GM23338 (cell line): ENCODE results near the gene GP2. TPM values are rescaled to one million over a fixed set of nuclear protein-coding genes. Genes with fewer than 3 reads are reported as not detected.

Experiments used
- ATAC-seq: fragments of 200-7000 bp; cut with Tn5 transposase; 3 replicates; pipeline ENCODE4 v1.9.1; 2020
- DNase-seq: peaks from one replicate; pipeline ENCODE4 v3.0.0-alpha.2; 2015; ENCODE audit warnings: low spot score
- H2AFZ ChIP-seq: fragments of 200-600 bp; sonication (generic); 2 replicates; pipeline ENCODE4 v1.8.0; 2016; ENCODE audit warnings: antibody characterized with exemption, mild to moderate bottlenecking, moderate library complexity
- H3F3A ChIP-seq: fragments of 200-600 bp; sonication (generic); replicated peaks from 2 replicates; pipeline ENCODE4 v1.8.0; 2017; ENCODE audit warnings: antibody characterized with exemption, mixed run types, low read depth
- H3K27ac ChIP-seq: fragments of 200-600 bp; sonication (generic); 2 replicates; pipeline ENCODE4 v1.6.1; 2016; ENCODE audit warnings: low read depth
- H3K27me3 ChIP-seq: fragments of 200-600 bp; sonication (generic); 2 replicates; pipeline ENCODE4 v1.8.0; 2016; ENCODE audit warnings: mild to moderate bottlenecking, mixed run types, moderate library complexity; ENCODE audit not compliant: insufficient read depth
- H3K36me3 ChIP-seq: fragments of 200-600 bp; sonication (generic); 2 replicates; pipeline ENCODE4 v1.8.0; 2016; ENCODE audit warnings: mild to moderate bottlenecking; ENCODE audit not compliant: insufficient read depth
- H3K4me1 ChIP-seq: fragments of 200-600 bp; sonication (generic); 2 replicates; pipeline ENCODE4 v1.8.0; 2016; ENCODE audit warnings: mild to moderate bottlenecking, moderate library complexity; ENCODE audit not compliant: insufficient read depth
- H3K4me2 ChIP-seq: fragments of 200-600 bp; sonication (generic); 2 replicates; pipeline ENCODE4 v1.7.1; 2017; ENCODE audit warnings: mixed run types
- H3K4me3 ChIP-seq: fragments of 200-600 bp; sonication (generic); 2 replicates; pipeline ENCODE4 v1.6.1; 2016; ENCODE audit warnings: mixed run types
- H3K79me2 ChIP-seq: fragments of 200-600 bp; sonication (generic); replicated peaks from 2 replicates; pipeline ENCODE4 v1.8.0; 2017; ENCODE audit warnings: mild to moderate bottlenecking; ENCODE audit not compliant: insufficient read depth
- H3K9me2 ChIP-seq: fragments of 200-600 bp; sonication (generic); 2 replicates; pipeline ENCODE4 v1.8.0; 2017; ENCODE audit not compliant: insufficient read depth
- H4K20me1 ChIP-seq: fragments of 200-600 bp; sonication (generic); replicated peaks from 2 replicates; pipeline ENCODE4 v1.8.0; 2017; ENCODE audit warnings: mild to moderate bottlenecking; ENCODE audit not compliant: insufficient read depth
- H3K27ac Mint-ChIP-seq: 2 replicates; pipeline ENCODE4 v1.8.0; 2020; ENCODE audit warnings: inconsistent platforms, mild to moderate bottlenecking, moderate library complexity, mixed read lengths
- H3K27me3 Mint-ChIP-seq: 3 replicates; pipeline ENCODE4 v1.8.0; 2022; ENCODE audit warnings: low read depth, mild to moderate bottlenecking, moderate library complexity, mixed read lengths, inconsistent platforms; ENCODE audit not compliant: insufficient read depth, poor library complexity
- H3K36me3 Mint-ChIP-seq: 3 replicates; pipeline ENCODE4 v1.8.0; 2021; ENCODE audit warnings: low read depth, mild to moderate bottlenecking, inconsistent platforms, moderate library complexity, mixed read lengths
- H3K4me1 Mint-ChIP-seq: 3 replicates; pipeline ENCODE4 v1.8.0; 2020; ENCODE audit warnings: mild to moderate bottlenecking, inconsistent platforms, mixed read lengths
- H3K4me3 Mint-ChIP-seq: 3 replicates; pipeline ENCODE4 v1.8.0; 2021; ENCODE audit warnings: moderate library complexity, mild to moderate bottlenecking, inconsistent platforms, mixed read lengths
- H3K9me3 Mint-ChIP-seq: 3 replicates; pipeline ENCODE4 v1.8.0; 2020; ENCODE audit warnings: moderate library complexity, mild to moderate bottlenecking, inconsistent platforms, mixed read lengths
- CREB1 ChIP-seq: fragments of 250-450 bp; sonication (Bioruptor Pico); IDR thresholded peaks from 2 replicates; pipeline ENCODE4 v1.5.0; 2020; ENCODE audit warnings: low read depth, mild to moderate bottlenecking, moderate library complexity
- EZH2 ChIP-seq: fragments of 200-600 bp; sonication (generic); IDR thresholded peaks from one replicate; pipeline ENCODE4 v1.8.0; 2017; ENCODE audit warnings: antibody characterized with exemption, mild to moderate bottlenecking, low read depth; ENCODE audit not compliant: unreplicated experiment
- EZH2phosphoT487 ChIP-seq: fragments of 200-600 bp; sonication (generic); IDR thresholded peaks from one replicate; pipeline ENCODE4 v1.8.1; 2018; ENCODE audit warnings: antibody characterized with exemption; ENCODE audit not compliant: unreplicated experiment
- JUNB ChIP-seq: IDR thresholded peaks from one replicate; pipeline ENCODE4 v1.6.1; 2016; ENCODE audit warnings: antibody characterized with exemption; ENCODE audit not compliant: unreplicated experiment
- NANOG ChIP-seq: IDR thresholded peaks from 2 replicates; pipeline ENCODE4 v1.6.1; 2016; ENCODE audit warnings: antibody characterized with exemption, borderline replicate concordance
- POLR2AphosphoS5 ChIP-seq: IDR thresholded peaks from 2 replicates; pipeline ENCODE4 v1.6.1; 2016; ENCODE audit warnings: antibody characterized with exemption, low read depth
- STAT1 ChIP-seq: IDR thresholded peaks from one replicate; pipeline ENCODE4 v1.6.1; 2016; ENCODE audit warnings: antibody characterized with exemption; ENCODE audit not compliant: unreplicated experiment
- ZNF114 ChIP-seq: fragments of 250-450 bp; sonication (Bioruptor Pico); IDR thresholded peaks from 2 replicates; pipeline ENCODE4 v1.5.0; 2020; ENCODE audit warnings: mild to moderate bottlenecking, moderate library complexity
- ZNF331 ChIP-seq: fragments of 250-450 bp; sonication (Bioruptor Pico); IDR thresholded peaks from 2 replicates; pipeline ENCODE4 v1.5.0; 2020; ENCODE audit warnings: low read depth, mild to moderate bottlenecking, moderate library complexity
- polyA plus RNA-seq: library from polyadenylated mRNA; unstranded; fragments of >200 nt; fragmentation: Nextera tagmentation; extraction: Ambion mirVana; gene quantifications from 2 replicates; pipeline ENCODE4 v1.2.1, GENCODE V29; 2016
- total RNA-seq: library from RNA; depleted of rRNA; stranded (reverse); fragments of >200 nt; shearing (Covaris generic); gene quantifications from 2 replicates; pipeline ENCODE4 v1.2.3, GENCODE V29; 2014
- TF ChIP-seq, protein P1 (sequence below): IDR thresholded peaks from 2 replicates; pipeline ENCODE4 v1.6.1; 2016; ENCODE audit warnings: antibody characterized with exemption
- TF ChIP-seq, protein P2 (sequence below): IDR thresholded peaks from one replicate; pipeline ENCODE4 v1.6.1; 2018; ENCODE audit warnings: antibody characterized with exemption; ENCODE audit not compliant: unreplicated experiment
- TF ChIP-seq, protein P3 (sequence below), 2 experiments: fragments of 200-600 bp in 1 of 2; sonication (generic) in 1 of 2; conservative IDR thresholded peaks; 2 replicates each; pipeline versions ENCODE4 v1.5.1 to v1.6.1; 2016 to 2017; ENCODE audit warnings: antibody characterized with exemption in 2 of 2, low read depth in 2 of 2, mild to moderate bottlenecking in 2 of 2, moderate library complexity in 1 of 2
- TF ChIP-seq, protein P4 (sequence below): fragments of 250-450 bp; sonication (Bioruptor Pico); IDR thresholded peaks from 2 replicates; pipeline ENCODE4 v1.5.0; 2020; ENCODE audit warnings: mild to moderate bottlenecking, moderate library complexity

GP2 gene
- total and polyA plus RNA-seq, 2 experiments from 2014 or later, result not detected

DNA sequence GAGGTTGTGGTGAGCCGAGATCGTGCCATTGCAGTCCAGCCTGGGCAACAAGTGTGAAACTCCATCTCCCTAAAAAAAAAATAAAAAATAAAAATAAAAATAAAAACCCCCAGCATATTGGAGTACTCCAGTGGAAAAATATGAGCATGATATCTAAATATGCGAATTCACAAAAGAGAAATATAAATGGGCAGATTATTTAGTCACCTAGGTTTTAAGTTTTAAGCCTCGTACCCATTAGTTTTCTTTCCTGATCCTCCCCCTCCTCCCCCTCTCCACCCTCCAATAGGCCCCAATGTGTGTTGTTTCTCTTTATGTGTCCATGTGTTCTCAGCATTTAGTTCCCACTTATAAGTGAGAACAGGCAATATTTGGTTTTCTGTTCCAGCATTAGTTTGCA lies 62.3 kb downstream of the GP2 start:
- H3K27ac ChIP-seq, result no peak overlapping the region
- H3K79me2 ChIP-seq, result no peaks in the 10 kb centered on the region
- no peaks in the 10 kb centered on the region for H3K36me3 ChIP-seq
- TF ChIP-seq, protein P1, sequence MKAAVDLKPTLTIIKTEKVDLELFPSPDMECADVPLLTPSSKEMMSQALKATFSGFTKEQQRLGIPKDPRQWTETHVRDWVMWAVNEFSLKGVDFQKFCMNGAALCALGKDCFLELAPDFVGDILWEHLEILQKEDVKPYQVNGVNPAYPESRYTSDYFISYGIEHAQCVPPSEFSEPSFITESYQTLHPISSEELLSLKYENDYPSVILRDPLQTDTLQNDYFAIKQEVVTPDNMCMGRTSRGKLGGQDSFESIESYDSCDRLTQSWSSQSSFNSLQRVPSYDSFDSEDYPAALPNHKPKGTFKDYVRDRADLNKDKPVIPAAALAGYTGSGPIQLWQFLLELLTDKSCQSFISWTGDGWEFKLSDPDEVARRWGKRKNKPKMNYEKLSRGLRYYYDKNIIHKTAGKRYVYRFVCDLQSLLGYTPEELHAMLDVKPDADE, result no peak
- TF ChIP-seq, protein P2, sequence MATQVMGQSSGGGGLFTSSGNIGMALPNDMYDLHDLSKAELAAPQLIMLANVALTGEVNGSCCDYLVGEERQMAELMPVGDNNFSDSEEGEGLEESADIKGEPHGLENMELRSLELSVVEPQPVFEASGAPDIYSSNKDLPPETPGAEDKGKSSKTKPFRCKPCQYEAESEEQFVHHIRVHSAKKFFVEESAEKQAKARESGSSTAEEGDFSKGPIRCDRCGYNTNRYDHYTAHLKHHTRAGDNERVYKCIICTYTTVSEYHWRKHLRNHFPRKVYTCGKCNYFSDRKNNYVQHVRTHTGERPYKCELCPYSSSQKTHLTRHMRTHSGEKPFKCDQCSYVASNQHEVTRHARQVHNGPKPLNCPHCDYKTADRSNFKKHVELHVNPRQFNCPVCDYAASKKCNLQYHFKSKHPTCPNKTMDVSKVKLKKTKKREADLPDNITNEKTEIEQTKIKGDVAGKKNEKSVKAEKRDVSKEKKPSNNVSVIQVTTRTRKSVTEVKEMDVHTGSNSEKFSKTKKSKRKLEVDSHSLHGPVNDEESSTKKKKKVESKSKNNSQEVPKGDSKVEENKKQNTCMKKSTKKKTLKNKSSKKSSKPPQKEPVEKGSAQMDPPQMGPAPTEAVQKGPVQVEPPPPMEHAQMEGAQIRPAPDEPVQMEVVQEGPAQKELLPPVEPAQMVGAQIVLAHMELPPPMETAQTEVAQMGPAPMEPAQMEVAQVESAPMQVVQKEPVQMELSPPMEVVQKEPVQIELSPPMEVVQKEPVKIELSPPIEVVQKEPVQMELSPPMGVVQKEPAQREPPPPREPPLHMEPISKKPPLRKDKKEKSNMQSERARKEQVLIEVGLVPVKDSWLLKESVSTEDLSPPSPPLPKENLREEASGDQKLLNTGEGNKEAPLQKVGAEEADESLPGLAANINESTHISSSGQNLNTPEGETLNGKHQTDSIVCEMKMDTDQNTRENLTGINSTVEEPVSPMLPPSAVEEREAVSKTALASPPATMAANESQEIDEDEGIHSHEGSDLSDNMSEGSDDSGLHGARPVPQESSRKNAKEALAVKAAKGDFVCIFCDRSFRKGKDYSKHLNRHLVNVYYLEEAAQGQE, result no peak
- TF ChIP-seq ZNF114 (no peak), CREB1 (CRISPR knock-in tag) (no peak), EZH2 (no peak), EZH2phosphoT487 (no peak), POLR2AphosphoS5 (no peak), ZNF331 (CRISPR knock-in tag) (no peak), STAT1 (no peak), JUNB (no peak), NANOG (no peak)
- TF ChIP-seq, protein P3, sequence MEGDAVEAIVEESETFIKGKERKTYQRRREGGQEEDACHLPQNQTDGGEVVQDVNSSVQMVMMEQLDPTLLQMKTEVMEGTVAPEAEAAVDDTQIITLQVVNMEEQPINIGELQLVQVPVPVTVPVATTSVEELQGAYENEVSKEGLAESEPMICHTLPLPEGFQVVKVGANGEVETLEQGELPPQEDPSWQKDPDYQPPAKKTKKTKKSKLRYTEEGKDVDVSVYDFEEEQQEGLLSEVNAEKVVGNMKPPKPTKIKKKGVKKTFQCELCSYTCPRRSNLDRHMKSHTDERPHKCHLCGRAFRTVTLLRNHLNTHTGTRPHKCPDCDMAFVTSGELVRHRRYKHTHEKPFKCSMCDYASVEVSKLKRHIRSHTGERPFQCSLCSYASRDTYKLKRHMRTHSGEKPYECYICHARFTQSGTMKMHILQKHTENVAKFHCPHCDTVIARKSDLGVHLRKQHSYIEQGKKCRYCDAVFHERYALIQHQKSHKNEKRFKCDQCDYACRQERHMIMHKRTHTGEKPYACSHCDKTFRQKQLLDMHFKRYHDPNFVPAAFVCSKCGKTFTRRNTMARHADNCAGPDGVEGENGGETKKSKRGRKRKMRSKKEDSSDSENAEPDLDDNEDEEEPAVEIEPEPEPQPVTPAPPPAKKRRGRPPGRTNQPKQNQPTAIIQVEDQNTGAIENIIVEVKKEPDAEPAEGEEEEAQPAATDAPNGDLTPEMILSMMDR (conservative IDR thresholded peaks at IDR 0.05; ENCODE audit: low read depth in 2 of 2), result no peak
- TF ChIP-seq, protein P4, sequence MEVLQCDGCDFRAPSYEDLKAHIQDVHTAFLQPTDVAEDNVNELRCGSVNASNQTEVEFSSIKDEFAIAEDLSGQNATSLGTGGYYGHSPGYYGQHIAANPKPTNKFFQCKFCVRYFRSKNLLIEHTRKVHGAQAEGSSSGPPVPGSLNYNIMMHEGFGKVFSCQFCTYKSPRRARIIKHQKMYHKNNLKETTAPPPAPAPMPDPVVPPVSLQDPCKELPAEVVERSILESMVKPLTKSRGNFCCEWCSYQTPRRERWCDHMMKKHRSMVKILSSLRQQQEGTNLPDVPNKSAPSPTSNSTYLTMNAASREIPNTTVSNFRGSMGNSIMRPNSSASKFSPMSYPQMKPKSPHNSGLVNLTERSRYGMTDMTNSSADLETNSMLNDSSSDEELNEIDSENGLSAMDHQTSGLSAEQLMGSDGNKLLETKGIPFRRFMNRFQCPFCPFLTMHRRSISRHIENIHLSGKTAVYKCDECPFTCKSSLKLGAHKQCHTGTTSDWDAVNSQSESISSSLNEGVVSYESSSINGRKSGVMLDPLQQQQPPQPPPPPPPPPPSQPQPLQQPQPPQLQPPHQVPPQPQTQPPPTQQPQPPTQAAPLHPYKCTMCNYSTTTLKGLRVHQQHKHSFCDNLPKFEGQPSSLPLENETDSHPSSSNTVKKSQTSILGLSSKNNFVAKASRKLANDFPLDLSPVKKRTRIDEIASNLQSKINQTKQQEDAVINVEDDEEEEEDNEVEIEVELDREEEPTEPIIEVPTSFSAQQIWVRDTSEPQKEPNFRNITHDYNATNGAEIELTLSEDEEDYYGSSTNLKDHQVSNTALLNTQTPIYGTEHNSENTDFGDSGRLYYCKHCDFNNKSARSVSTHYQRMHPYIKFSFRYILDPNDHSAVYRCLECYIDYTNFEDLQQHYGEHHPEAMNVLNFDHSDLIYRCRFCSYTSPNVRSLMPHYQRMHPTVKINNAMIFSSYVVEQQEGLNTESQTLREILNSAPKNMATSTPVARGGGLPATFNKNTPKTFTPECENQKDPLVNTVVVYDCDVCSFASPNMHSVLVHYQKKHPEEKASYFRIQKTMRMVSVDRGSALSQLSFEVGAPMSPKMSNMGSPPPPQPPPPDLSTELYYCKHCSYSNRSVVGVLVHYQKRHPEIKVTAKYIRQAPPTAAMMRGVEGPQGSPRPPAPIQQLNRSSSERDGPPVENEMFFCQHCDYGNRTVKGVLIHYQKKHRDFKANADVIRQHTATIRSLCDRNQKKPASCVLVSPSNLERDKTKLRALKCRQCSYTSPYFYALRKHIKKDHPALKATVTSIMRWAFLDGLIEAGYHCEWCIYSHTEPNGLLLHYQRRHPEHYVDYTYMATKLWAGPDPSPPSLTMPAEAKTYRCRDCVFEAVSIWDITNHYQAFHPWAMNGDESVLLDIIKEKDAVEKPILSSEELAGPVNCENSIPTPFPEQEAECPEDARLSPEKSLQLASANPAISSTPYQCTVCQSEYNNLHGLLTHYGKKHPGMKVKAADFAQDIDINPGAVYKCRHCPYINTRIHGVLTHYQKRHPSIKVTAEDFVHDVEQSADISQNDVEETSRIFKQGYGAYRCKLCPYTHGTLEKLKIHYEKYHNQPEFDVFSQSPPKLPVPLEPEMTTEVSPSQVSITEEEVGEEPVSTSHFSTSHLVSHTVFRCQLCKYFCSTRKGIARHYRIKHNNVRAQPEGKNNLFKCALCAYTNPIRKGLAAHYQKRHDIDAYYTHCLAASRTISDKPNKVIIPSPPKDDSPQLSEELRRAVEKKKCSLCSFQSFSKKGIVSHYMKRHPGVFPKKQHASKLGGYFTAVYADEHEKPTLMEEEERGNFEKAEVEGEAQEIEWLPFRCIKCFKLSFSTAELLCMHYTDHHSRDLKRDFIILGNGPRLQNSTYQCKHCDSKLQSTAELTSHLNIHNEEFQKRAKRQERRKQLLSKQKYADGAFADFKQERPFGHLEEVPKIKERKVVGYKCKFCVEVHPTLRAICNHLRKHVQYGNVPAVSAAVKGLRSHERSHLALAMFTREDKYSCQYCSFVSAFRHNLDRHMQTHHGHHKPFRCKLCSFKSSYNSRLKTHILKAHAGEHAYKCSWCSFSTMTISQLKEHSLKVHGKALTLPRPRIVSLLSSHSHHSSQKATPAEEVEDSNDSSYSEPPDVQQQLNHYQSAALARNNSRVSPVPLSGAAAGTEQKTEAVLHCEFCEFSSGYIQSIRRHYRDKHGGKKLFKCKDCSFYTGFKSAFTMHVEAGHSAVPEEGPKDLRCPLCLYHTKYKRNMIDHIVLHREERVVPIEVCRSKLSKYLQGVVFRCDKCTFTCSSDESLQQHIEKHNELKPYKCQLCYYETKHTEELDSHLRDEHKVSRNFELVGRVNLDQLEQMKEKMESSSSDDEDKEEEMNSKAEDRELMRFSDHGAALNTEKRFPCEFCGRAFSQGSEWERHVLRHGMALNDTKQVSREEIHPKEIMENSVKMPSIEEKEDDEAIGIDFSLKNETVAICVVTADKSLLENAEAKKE, result no peak
- no peaks in the 10 kb centered on the region for H3F3A ChIP-seq
- no peaks in the 10 kb centered on the region for H3K27me3 ChIP-seq
- no peak for DNase-seq
- H3K4me2 ChIP-seq, result no peak overlapping the region
- Mint-ChIP-seq H3K9me3 (no peaks in the 10 kb centered on the region), H3K27ac (no peak overlapping the region), H3K27me3 (no peaks in the 10 kb centered on the region), H3K4me3 (no peak overlapping the region), H3K4me1 (peaks cover 23% of the 10 kb centered on the region), H3K36me3 (no peaks in the 10 kb centered on the region)
- peaks cover 20% of the 10 kb centered on the region for H3K4me1 ChIP-seq
- H2AFZ ChIP-seq, result no peak overlapping the region
- no peak for ATAC-seq
- no peaks in the 10 kb centered on the region for H4K20me1 ChIP-seq
- no peaks in the 10 kb centered on the region; the same call in 1 of the 2 replicates for H3K9me2 ChIP-seq
- H3K4me3 ChIP-seq, result no peak overlapping the region
